Measurements from ENCODE around the gene FER.
"Not testable (repeated sequence)": the region's sequence is repeated elsewhere in the genome, so short reads cannot be mapped to it uniquely, and the experiment has no call there.

FER gene

DNA sequence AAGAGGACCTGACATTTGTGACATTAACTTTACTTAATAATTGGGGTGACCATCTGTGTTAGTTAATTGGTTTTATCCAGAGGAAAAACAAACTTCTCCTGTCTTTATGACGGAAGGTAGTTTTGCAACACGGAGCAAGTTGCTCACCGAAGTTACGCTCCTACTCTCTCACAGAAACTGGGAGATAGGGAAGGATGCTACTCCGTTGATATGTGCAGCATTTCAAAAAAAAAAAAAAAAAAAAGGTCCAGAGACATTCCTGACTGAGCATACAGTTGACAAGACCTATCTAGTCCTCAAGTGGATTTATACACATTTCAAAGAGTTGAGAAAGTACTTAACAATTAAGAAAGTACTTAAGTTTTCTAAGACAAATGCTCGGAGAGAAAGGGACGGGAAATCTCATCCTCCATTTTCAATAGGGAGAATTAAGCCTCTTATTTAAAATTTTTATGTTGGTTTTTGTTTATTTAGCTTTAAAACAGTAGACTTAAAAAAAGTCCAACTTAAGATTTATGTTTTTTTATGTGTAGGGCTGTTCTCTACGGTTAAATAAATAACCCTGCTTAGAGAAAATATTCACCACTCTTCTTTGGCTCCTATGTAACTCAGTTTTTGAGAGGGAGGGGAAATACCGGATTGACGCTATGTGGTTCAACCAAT is 455 bp upstream of the FER start:
- no peak for DNase-seq (ENCODE audit: low spot score)

- DNase-seq (ENCODE audit: low spot score): peak; percentile 99
Measured at GRCh38 chr5:108748401-108749127, 867 bp downstream of the FER start.

DNA sequence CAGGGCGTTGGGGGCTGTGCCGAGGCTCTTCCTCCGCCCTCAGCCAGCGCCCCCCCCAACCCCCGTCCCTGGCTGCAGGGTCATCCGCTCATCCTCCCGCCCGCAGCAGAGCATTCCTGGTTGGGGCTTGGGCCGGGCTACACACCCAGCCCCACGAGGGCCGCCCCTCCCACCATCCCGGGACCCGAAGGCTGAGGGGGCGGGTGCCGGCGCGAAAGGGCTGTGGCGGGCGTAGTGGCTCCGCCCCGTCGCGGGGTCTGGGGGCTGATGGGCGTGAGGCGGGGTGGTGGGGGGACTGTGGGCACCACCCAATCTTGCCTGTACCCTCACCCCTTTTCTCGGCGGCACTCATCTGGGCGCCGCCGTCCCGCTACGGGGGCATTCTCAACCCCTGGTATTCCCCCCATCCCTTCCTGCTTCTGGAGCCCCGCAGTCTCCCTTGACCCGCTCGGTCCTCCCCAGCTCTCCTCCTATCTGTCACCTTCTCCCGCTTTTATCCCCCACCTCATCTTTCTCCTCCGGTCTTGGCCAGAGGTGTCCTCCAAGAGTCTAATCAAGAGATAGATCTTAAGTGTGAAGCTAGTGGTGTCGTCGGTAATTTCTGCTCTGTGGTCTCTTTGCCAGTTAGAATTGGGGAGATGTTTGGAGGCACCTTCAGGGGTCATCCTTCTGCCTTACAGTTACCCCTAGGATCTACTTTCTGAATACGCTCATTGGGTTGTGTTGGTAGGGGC is 1.6 kb downstream of the FER start:
- peak; percentile 52 for DNase-seq (ENCODE audit: low spot score)

DNA sequence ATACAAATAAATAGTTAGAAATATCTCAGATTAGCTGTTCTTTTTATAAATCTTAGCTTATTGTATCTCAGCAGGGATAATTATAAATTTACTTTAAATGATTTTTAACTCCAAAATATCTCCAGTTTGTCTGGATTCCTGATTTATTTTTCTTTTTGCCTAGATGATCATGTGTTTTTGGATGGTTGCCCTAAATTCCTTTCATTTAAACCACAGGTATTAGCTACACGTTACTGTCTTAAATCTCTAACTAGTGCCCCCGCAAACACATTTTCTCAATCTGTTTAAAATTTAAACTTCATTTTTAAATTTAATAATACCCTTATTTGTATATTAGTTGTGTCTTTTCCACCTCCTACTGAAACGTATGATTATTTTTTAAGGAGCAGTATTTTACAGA is 5.6 kb downstream of the FER start:
- DNase-seq (ENCODE audit: low spot score): no peak

DNA sequence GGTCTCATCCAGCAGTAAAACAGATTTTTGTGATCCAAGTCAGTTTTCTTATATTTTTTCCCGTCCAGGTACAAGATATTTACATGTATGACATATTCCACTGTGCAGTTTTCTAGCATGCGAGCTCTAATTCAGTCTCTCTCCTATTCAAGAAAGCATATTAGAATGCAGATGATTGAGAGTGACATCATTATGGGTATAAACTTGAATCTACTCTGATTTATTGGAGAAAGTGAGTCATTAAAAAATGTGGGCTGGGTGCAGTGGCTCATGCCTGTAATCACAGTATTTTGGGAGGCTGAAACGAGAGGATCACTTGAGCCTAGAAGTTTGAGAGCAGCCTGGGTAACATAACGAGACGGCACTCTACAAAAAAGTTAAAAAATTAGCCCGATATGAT is 6.2 kb downstream of the FER start:
- no peak for DNase-seq (ENCODE audit: low spot score)

DNA sequence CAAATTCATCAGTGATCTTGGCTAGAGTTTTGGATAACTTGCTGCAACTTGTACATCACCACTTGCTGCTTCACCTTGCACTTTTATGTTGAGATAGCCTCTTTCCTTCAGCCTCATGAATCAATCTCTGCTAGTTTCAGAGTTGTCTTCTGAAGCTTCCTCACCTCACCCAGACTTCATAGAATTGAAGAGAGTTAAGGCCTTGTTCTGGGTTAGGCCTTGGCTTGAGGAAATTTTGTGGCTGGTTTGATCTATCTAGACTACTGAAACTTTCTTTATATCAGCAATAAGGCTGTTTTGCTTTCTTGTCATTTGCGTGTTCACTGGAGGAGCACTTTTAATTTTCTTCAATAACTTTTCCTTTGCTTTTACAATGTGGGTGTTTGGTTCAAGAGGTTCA is 12.8 kb downstream of the FER start:
- no peak for DNase-seq (ENCODE audit: low spot score)

DNA sequence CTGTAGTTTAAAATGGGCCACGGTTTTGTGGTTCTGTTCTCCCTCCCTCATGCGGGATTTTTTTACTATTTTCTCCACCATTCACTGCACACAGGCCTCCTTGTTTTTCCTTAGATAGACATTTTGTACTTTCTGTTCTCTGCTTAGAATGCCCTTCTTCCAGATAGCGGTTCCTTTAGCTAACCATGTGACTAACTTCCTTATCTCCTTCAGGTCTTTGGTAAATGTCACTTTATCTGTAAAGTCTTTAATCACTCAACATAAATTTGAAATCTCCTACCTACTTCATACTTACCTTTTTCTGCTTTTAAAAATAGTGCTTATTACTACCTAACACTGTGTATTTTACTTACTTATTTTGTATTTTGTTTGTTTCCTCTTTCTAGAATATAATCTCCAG is 15.0 kb downstream of the FER start:
- DNase-seq (ENCODE audit: low spot score): no peak

- DNase-seq (ENCODE audit: low spot score): no peak
Measured at GRCh38 chr5:108763222-108763916, 15.7 kb downstream of the FER start.

DNA sequence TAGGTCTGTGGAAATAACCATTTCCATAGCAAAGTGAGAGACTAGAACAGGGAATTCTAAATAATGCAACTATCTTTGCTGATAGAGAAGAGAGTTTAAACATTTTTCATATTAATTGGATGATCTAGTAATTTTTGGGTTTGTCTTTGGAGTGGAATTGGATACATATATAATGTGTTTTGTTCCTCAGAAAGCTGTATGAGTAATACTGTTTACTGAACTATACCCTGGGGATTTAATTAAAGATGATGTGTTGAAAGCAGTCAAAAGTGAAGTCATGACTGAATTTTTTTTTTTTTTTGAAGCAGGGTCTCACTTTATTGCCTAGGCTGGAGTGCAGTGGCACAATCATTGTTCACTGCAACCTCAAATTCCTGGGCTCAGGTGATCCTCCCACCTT is 17.9 kb downstream of the FER start:
- no peak for DNase-seq (ENCODE audit: low spot score)

- not testable (repeated sequence) for DNase-seq (ENCODE audit: low spot score)
Measured at GRCh38 chr5:108766916-108767315, 19.2 kb downstream of the FER start.

- no peak for DNase-seq (ENCODE audit: low spot score)
Measured at GRCh38 chr5:108769352-108769751, 21.7 kb downstream of the FER start.

DNA sequence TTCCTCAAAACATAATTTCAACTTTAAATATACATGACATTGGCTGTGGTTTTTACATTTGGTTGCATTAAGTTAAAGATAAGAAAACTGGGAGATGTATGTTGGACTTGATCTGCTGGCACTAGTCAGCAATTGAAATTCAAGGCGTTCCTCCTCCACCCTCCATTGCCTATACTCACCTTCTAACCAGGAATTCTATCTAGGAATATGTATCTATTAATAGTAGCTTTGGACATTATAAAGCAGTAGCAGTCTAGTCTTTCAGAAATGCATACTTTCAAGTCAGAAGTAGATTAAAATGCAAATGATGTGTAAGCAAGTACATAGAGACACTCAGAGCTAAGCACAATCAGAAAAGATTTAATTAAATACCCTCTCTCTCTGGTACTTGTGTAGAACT is 24.9 kb downstream of the FER start:
- DNase-seq (ENCODE audit: low spot score): no peak

GRCh38 chr5:108773330-108773729 is 25.6 kb downstream of the FER start:
- no peak for DNase-seq (ENCODE audit: low spot score)

GRCh38 chr5:108774079-108774478 is 26.4 kb downstream of the FER start:
- DNase-seq (ENCODE audit: low spot score): not testable (repeated sequence)

- DNase-seq (ENCODE audit: low spot score): not testable (repeated sequence)
Measured at GRCh38 chr5:108777582-108777981, 29.9 kb downstream of the FER start.

DNA sequence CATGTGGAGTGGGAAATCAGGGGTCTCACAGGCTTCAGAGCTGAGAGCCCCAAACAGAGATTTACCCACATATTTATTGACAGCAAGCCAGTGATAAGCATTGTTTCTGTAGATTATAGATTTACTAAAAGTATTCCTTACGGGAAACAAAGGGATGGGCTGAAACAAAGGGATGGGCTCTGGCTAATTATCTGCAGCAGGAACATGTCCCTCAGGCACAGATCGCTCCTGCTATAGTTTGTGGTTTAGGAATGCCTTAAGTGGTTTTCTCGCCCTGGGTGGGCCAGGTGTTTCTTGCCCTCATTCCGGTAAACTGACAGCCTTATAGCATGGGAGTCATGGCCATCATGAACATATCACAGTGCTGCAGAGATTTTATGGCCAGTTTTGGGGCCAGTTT is 36.9 kb downstream of the FER start:
- not testable (repeated sequence) for DNase-seq (ENCODE audit: low spot score)

DNA sequence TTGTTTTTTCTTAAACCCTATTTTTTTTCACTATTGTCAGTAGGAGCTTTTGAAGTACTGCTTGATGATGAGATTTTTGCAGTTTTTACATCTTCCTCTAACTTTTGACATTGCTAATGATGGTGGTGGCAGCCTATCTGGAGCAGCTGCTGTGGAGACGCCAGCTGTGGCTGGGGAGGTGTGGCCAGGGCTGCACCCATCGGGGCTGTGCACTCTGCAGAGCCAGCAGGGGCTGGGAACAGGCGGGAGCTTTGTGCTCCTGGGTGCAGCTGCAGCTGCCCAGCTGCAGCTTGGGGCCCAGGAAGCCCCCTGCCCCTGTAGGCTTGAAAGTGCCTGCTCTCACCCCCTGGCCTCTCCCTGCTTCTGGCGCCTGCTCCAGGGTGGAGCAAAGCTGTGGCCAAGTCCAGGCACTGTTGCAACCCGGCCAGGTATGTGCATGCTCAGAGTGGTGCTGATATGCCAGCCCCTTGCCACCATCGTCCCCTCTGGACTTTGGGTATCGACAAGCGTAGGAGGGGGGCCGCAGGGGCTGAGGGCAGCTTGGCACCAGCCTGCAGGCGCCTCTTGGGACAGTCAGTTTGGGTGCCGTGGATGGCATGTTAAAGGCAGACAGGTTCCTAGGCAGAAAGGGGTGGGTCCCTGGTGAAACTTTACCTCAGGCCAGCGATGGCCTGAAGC is 39.2 kb downstream of the FER start:
- DNase-seq (ENCODE audit: low spot score): no peak

DNA sequence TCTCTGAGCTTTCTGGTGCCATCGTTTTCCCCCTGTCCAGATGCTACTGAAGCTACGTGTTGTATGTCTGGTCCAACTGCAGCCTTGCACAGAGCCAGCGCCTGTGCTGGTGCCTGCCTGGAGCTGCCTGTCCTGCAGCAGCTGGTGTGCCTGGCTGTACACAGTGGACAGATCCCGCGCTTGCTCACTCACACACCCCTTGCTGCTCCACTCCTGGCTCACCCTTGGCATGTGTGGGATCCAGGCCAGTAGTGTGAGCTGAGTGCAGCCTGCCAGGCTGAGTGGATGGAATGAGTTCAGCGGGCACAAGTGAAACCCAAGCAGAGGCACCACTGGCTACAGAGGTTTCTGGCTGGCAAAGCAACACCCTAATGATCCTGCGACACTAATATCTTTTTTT is 40.4 kb downstream of the FER start:
- DNase-seq (ENCODE audit: low spot score): peak; percentile 75

DNA sequence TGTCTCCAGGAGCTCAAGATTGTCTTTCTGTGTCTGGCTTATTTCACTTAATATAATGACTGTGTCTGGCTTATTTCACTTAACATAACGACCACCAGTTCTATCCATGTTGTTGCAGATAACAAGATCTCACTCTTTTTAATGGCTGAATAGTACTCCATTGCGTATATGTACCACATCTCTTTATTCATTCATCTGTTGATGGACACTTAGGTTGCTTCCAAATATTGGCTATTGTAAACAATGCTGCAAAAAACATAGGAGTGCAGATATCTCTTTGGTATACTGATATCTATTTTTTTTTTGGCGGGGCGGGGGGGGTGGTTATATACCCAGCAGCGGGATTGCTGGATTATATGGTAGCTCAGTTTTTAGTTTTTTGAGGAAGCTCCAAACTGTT is 45.5 kb downstream of the FER start:
- no peak for DNase-seq (ENCODE audit: low spot score)

- DNase-seq (ENCODE audit: low spot score): not testable (repeated sequence)
Measured at GRCh38 chr5:108794349-108794748, 46.7 kb downstream of the FER start.

DNA sequence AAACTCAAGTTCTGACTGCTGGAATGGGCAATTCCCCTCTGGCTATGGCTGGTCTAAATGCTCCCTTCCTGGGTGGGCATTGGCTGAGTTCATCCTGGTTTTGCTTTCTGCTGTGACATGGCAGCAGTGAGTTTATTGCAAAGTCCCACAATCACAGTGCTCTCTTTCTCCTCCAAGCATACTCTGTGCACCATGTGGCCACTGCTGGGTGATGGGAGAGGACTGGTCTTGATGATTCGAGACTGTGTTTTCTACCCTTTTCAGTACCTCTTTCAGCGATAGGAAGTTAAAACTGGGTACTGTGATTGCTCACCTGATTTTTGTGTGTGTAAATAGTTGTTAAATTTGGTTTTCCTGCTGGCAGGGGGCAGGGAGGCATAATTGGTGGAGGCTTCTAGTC is 49.7 kb downstream of the FER start:
- no peak for DNase-seq (ENCODE audit: low spot score)

GRCh38 chr5:108797986-108798385 is 50.3 kb downstream of the FER start:
- no peak for DNase-seq (ENCODE audit: low spot score)

Measured in cerebellar cortex (tissue), 1 donor.